ENCODE data around the gene FGFR1OP2.

DNA sequence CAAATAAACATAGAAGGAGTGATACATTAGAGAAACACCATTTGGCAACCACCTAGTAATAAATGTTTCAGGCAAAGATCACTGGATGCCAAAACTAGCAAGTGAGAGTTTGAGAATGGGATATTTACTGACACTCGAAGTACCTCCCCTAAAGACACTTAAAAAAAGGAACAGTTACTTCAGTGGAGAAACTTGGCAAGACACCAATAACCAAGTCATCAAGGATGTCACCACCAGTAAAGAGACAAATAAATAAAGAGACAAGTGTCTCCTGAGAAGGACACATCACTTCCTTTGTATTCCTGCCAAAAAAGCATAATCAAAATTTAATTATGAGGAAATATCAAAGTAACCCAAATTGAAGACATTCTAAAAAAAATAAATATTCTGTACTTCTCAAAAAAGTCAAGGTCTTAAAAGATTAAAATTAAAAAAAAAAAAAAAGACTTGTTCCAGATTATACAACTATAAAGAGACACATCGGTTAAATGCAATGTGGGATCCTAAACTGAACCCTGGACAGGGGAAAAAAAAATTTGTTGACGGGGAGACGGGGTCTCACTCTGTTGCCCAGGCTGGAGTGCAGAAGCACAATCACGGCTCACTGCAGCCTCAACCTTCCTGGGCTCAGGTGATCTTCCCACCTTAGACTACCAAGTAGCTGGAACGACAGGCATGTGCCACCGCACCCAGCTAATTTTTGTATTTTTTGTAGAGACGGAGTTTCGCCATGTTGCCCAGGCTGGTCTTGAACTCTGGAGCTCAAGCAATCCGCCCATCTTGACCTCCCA, 49.6 kb downstream of the FGFR1OP2 start:
- no peak for TF ChIP-seq CTCF (IDR thresholded peaks at IDR 0.05)
- TF ChIP-seq POLR2A (IDR thresholded peaks at IDR 0.05): no peak

Measured in esophagus squamous epithelium (tissue), 4 donors.